GM18507 (cell line): Measurements from ENCODE around the gene DNAJB6.
A peak's percentile ranks its signal among the peaks of the same experiment; 100 is the strongest.

ENCODE experiments used
- DNase-seq: peaks from one replicate; pipeline ENCODE4 v3.0.0; 2011; ENCODE audit warnings: low read depth; ENCODE audit not compliant: insufficient read length; ENCODE audit errors: extremely low spot score
- FAIRE-seq: peaks from 2 replicates; lab custom pipeline; 2011; peaks lifted over from hg19 to GRCh38; lab: Jason Lieb, UNC

Gene DNAJB6

DNA sequence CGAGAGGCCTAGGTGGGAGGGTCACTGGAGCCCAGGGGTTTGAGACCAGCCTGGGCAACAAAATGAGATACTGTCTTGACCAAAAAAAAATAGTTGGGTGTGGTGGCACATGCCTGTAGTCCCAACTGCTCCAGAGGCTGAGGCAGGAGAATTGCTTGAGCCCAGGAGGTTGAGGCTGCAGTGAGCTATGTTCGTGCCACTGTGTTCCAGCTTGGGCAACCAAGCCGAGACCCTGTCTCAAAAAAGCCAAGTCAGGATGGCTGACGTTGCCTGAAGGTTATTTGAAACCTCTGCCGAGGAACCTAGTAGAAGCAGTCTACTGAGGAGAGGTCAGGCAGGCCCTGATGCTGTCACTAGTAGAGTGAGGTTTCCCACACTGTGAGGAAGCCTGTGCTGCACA, 22.8 kb downstream of the DNAJB6 start:
- no peak for FAIRE-seq

GRCh38 chr7:157360483-157361025, 23.8 kb downstream of the DNAJB6 start:
- DNase-seq (no peak), FAIRE-seq (no peak)

More for the DNA sequence above, 22.8 kb downstream of the DNAJB6 start:
- DNase-seq, result no peak

DNA sequence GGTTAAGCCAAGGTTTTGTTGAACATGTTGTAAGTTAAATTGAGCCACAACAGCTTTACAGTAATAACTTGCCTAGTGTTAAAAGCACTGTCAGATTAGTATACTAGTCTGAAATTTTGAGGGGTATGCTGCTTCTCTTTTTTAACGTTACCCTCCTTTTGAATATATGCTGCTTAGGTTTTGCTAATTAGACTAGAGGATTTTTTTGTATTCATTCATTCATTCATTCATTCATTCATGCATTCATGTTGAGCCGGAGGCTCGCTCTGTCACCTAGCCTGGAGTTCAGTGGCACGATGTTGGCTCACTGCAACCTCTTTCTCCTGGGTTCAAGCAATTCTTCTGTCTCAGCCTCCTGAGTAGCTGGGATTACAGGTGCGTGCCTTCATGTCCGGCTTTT, 24.7 kb downstream of the DNAJB6 start:
- DNase-seq (no peak), FAIRE-seq (no peak)

GRCh38 chr7:157362729-157363128, 25.9 kb downstream of the DNAJB6 start:
- FAIRE-seq (no peak), DNase-seq (no peak)

GRCh38 chr7:157366722-157367121, 29.9 kb downstream of the DNAJB6 start:
- DNase-seq (no peak), FAIRE-seq (no peak)

GRCh38 chr7:157368955-157369354, 32.2 kb downstream of the DNAJB6 start:
- FAIRE-seq (no peak), DNase-seq (no peak)

DNA sequence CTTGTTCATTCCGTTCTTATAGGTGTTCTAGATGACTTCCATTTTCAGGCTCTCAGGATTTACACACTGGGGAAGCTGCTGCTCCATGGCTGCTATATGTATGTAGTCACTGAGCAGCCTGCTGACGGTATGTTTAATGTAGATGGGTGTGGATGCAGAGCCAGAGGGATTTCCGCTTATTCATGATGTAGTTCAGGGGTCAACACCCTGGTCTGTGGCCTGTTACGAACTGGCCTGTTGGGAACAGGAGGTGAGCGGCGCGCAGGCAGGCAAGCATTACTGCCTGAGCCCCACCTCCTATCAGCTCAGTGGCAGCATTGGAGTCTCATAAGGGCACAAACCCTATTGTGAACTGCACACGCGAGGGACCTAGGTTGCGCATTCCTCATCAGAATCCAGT, 33.9 kb downstream of the DNAJB6 start:
- FAIRE-seq, result no peak
- DNase-seq, result no peak

DNA sequence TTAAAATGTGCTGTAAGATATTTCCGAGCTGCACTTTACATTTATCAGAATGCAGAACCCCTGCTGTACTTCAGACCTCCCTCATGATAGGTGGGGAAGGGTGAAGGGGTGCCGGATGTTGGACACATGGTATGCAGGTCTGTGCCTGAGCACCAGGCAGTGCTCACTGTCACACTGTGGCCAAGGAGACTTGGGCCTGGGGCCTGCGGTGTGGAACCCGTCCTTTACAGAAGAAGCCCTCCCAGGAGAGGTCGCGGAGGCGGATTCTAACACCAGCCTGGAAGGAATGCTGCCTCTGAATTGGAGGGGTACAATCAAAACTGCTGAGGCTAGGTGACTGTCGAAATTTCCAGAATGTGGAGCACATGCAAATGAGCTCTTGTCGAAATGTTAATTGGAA, 34.5 kb downstream of the DNAJB6 start:
- no peak for FAIRE-seq
- no peak for DNase-seq

GRCh38 chr7:157372300-157373232, 35.8 kb downstream of the DNAJB6 start:
- FAIRE-seq (no peak), DNase-seq (no peak)

DNA sequence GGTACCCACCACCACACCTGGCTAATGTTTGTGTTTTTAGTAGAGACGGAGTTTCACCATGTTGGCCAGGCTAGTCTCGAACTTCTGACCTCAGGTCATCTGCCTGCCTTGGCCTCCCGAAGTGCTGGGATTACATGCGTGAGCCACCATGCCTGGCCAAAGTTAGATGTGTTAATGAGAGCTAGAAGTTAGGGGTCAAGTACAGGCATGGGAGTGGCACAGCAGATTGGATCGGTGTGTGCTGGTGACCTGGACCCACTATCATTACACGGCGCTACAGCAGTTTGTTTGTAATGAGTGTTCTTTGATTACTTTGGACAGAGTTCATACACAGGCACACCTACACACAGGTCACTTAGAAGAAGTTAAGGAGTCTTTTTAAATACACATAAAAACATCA, 36.7 kb downstream of the DNAJB6 start:
- no peak for FAIRE-seq
- no peak for DNase-seq

DNA sequence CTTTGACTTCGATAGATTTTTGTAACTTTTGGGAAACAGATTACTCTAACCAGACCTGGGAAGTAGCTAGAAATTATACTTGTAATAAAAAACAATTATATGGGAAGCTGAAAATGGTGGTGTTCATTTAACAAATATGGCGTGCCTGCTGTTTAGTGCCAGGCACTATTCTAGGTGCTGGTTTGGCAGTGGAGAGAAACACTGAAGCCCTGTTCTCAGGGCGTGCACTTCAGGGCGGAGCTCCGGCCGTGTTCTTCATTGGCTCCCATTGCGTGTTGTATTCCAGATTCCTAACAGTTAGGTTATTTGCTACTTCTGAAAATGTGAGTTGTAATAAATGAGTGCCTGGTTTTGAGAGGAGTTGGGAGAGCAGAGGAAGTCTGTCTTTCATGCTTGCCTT, 38.6 kb downstream of the DNAJB6 start:
- FAIRE-seq, result no peak
- no peak for DNase-seq

GRCh38 chr7:157377436-157378124, 40.8 kb downstream of the DNAJB6 start:
- FAIRE-seq (no peak), DNase-seq (no peak)

- DNase-seq (no peak), FAIRE-seq (no peak)
Observed at GRCh38 chr7:157378390-157378789, 41.6 kb downstream of the DNAJB6 start.

GRCh38 chr7:157379493-157379892, 42.7 kb downstream of the DNAJB6 start:
- no peak for FAIRE-seq
- no peak for DNase-seq

- FAIRE-seq (no peak), DNase-seq (no peak)
Observed at GRCh38 chr7:157380416-157380815, 43.6 kb downstream of the DNAJB6 start.

DNA sequence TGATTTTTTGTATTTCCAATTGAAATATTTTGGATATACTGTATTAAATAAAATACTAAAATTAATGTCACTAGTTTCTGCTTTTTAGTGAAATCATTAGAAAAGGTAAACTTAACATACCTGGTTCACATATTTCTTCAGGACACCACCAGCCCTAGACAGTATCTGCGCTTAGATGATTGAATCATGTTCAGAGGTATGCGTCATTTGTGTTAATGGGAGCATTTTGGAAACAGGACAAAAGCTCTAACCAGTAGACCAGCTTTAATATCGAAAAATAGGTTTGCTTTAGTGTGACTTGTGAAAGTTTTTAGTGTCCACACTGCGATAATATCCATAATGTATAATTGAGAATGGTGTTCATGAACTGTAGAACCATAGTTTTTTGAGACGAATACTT, 47.1 kb downstream of the DNAJB6 start:
- FAIRE-seq (no peak), DNase-seq (no peak)

DNA sequence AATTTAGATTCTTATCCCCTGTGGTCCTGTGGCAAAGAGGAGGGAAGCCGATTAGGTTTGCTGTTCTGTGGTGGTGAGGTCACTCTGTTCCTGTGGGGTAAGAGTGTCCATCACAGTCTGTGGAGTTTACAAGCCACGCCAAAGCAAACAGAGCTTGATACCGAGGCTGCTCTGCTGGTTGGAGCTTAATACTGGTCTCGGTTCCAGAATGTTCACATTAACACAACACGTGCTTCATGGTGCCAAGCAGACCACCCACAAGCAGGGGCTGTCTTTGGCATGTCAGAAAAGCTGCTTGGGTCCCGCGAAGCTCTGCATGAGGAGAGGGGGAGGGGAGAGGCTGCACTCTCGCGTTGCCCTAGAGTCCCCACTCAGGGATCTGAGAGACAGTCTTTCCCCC, 47.5 kb downstream of the DNAJB6 start:
- DNase-seq (no peak), FAIRE-seq (no peak)

GRCh38 chr7:157386979-157387800, 50.4 kb downstream of the DNAJB6 start:
- peak; percentile 68 for FAIRE-seq
- peak; percentile 44 for DNase-seq

DNA sequence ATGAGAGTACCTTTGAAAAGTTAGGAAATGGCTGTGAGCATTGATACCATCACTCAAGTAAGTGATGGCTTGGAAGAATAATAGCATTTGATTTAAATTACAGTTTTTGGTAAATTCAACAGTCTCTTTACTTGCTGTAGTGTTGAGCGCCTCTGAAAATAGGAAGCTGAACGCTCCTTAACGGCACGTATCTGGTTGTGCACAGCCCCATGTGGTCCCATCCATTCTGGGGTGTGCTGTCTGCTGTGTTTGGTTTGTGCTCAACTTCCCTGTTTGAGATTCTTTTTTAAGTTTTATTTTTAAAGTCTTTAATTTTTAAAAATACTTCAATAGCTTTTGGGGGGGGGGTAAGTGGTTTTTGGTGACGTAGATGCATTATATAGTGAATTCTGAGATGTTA, 51.5 kb downstream of the DNAJB6 start:
- FAIRE-seq (no peak), DNase-seq (no peak)
